Measurements from ENCODE around the gene IL5.
A peak's percentile ranks its signal among the peaks of the same experiment; 100 is the strongest.
"Not testable (repeated sequence)": the region's sequence is repeated elsewhere in the genome, so short reads cannot be mapped to it uniquely, and the experiment has no call there.

Gene IL5

GRCh38 chr5:132543472-132544201, at the start of gene IL5:
Gene IL5 (minus strand): TSS chr5:132543522. CDS start chr5:132543478, 44 bp downstream.
- no peak for DNase-seq

DNA sequence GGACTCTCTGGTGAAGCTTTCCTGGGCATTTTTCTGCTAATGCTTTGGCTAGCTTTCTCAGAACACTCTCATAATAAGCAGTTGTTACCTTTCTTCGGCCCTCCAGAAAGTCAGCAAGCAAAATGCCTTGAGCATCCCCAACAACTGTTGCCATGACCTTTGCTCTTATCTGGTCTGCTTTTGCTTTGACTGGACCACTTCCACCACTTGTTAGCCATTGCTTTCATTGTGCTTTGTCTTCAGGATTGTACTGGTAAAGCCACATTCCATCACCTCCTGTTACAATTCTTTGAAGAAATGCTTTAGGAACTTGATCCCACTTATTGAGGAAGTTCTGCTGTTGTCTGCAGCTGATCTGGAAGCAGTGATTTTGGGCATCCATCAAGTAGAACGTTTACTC, 49.2 kb upstream of the IL5 start:
- DNase-seq = no peak

- DNase-seq = no peak
Observed at GRCh38 chr5:132591145-132591544, 47.8 kb upstream of the IL5 start.

- no peak for DNase-seq
Observed at GRCh38 chr5:132589467-132589866, 46.1 kb upstream of the IL5 start.

DNA sequence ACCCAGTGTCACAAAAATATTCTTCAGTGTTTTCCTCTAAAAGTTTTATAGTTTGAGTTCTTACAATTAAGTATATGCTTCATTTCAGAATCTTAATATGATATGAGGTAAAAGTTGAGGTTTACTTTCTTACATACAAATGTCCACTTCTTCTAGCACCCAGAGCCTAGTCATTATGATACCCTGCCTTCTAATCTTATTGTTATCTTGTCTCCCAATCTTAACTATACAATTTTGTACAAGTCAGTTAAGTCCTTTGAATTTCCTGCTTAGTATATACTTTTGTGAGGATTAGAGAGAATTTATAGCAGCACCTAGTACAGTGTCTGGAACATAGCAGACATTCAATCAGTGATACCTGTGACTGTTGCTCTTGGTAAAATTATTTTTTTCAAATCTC, 42.7 kb upstream of the IL5 start:
- DNase-seq = no peak

GRCh38 chr5:132584560-132584959, 41.2 kb upstream of the IL5 start:
- DNase-seq = not testable (repeated sequence)

DNA sequence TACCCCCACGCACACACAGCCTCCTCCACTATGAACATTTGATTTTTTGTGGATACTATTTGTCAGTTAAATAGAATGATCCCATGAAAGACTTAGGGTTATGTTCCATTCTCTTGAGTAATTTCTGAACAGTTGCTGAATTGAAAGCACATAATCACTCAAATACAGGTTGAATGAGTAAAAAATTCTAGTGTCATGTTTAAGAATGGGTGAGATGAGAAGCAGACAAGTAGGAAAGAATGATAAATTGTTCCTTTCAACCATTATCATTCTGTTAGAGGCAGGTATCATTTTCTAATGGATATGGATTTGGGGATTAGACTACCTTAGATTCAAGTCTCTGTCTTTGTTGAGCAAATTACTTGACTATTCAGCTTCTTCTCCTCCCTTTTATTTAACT, 32.8 kb upstream of the IL5 start:
- DNase-seq = no peak

- no peak for DNase-seq
Observed at GRCh38 chr5:132566657-132567056, 23.3 kb upstream of the IL5 start.

GRCh38 chr5:132564555-132564954, 21.2 kb upstream of the IL5 start:
- DNase-seq = not testable (repeated sequence)

DNA sequence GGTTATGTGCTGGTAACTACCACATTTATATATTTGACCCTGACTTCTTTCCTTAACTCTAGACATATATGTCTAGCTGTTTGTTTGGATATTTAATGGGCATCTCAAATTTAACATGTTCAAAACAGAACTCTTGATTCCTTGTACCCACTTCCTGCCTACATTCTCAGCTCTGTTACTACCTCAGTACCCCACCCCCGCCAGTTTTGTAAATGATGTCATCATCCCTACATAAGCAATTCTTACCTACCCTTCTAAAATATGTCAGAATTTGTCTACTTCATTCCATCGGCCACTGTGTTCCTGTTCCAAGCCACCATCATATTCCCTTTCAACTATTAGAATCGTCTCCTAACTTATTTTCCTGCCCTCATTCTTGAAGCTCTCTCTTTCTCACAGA, 18.3 kb upstream of the IL5 start:
- no peak for DNase-seq

GRCh38 chr5:132559383-132560060, 16.2 kb upstream of the IL5 start:
- DNase-seq = no peak

DNA sequence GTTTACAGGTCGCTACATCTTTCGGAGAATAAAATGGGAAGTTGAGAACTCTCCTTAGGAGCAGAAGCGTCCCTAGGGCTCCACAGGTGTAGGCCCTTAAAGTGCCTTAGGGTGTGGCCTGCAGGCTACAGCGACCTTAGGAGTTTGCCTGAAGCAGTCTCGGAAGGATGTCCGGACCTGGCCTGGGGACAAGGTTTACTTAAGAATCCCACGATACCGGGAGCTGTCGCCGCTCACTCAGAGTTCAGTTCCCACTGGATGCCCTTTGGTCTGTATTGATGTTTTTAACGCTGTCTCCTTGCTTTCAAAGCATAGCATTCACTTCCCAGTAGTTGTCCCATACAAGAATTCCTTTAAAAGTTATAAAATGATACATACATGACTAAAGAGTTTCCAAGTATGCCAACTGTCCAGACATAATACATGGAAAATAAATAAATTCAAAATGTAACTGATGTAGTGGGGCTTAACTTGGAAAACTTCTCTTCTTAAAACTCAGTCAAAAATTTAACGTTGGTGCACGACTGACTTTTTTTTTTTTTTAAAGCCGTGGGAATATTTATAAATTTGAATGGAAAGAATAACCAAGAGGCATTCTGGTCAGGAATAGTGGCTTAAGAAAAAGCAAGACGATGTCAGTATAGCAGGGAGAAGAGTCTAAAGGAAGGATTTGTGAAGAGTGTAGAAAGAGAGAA, 14.3 kb upstream of the IL5 start:
- DNase-seq = peak; percentile 7

GRCh38 chr5:132556763-132557477, 13.6 kb upstream of the IL5 start, which contains the start of gene RAD50:
Gene RAD50 (plus strand): TSS chr5:132556977. CDS start chr5:132557325, 348 bp downstream.
- DNase-seq = peak; percentile 91

- no peak for DNase-seq
Observed at GRCh38 chr5:132556153-132556762, 12.9 kb upstream of the IL5 start.

DNA sequence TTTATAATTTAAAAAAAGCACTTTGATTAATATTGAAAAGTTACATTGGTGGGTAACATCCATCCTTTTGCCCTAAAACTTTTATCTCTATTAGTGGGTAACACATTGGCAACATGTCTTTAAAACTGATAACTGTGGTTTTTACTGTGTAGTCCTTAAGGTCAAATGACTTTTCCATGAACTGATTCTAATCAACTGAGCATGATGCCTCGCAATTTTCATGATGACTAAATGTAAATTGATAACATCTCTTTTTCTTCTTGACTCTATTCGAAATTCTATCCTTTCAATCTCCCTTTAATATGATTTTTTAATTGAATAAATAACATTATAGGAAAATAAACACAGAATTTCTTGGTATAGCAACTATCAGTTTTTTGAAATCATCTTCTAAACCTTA, 6.3 kb upstream of the IL5 start:
- DNase-seq = no peak

DNA sequence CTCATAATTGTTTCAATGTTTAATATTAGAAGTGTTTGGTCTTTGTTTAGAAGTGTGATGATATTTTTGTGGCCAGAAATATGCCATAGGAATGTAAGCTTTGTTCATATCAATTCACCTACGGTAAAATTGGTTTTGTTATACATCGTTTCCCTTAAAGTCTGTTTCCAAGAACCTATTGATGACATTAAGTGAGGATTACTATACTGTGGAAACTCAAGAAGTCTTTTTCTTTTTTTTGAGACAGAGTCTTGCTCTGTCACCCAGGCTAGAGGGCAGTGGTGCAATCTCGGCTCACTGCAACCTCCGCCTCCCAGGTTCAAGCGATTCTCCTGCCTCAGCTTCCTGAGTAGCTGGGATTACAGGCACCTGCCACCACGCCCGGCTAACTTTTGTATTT, 5.5 kb upstream of the IL5 start:
- DNase-seq = not testable (repeated sequence)

DNA sequence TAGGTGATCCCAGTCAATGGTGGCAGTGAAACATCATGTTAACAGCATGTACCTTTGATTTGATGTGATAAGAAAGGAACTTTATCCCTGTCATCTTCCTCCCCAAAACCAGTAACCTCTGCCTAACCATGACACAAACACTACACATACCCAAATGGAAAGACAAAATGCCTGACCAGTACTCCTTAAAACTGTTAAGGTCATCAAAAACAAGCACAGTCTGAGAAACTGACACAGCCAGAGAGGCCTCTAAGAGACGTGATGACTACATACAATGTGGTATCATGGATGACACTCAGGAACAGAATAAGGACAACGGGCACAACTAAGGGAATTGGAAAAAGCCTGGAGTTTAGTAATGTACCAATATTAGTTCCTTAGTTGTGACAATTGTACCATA, 3.9 kb upstream of the IL5 start:
- no peak for DNase-seq

- no peak for DNase-seq
Observed at GRCh38 chr5:132546108-132546507, 2.8 kb upstream of the IL5 start.

GRCh38 chr5:132540764-132541163, 2.6 kb downstream of the IL5 start:
- DNase-seq = no peak

- no peak for DNase-seq
Observed at GRCh38 chr5:132540149-132540548, 3.2 kb downstream of the IL5 start.

- no peak for DNase-seq
Observed at GRCh38 chr5:132539716-132540115, 3.6 kb downstream of the IL5 start.

GRCh38 chr5:132530946-132531345, 12.4 kb downstream of the IL5 start:
- no peak for DNase-seq

Measured in activated effector memory CD4-positive, alpha-beta T cell treated with Interleukin-2 at 50 U/mL for 16 hours (primary cell).